Vagina (tissue), 2 donors: ENCODE measurements around the gene CDC25A.

Experiments
- POLR2A ChIP-seq, 2 donors: fragments of 450-650 bp; IDR thresholded peaks; one replicate each; pipeline ENCODE4 v1.6.1; 2017; ENCODE audit warnings: antibody characterized with exemption in 2 of 2, mild to moderate bottlenecking in 2 of 2, moderate library complexity in 2 of 2
- POLR2AphosphoS5 ChIP-seq, 2 donors: sonication (generic); formaldehyde crosslinking; IDR thresholded peaks; one replicate each; pipeline ENCODE4 v1.9.0; 2017; ENCODE audit warnings: antibody characterized with exemption in 2 of 2, mild to moderate bottlenecking in 2 of 2, low read depth in 1 of 2; ENCODE audit not compliant: insufficient read depth in 1 of 2
- TF ChIP-seq, protein P1 (sequence below), 3 experiments: fragments of 450-650 bp in 2 of 3; fragments of 200-600 bp in 1 of 3; sonication (generic) in 1 of 3; IDR thresholded peaks; one replicate each; pipeline ENCODE4 v1.5.1; 2017 to 2019; ENCODE audit warnings: antibody characterized with exemption in 3 of 3, mild to moderate bottlenecking in 2 of 3, moderate library complexity in 2 of 3

DNA sequence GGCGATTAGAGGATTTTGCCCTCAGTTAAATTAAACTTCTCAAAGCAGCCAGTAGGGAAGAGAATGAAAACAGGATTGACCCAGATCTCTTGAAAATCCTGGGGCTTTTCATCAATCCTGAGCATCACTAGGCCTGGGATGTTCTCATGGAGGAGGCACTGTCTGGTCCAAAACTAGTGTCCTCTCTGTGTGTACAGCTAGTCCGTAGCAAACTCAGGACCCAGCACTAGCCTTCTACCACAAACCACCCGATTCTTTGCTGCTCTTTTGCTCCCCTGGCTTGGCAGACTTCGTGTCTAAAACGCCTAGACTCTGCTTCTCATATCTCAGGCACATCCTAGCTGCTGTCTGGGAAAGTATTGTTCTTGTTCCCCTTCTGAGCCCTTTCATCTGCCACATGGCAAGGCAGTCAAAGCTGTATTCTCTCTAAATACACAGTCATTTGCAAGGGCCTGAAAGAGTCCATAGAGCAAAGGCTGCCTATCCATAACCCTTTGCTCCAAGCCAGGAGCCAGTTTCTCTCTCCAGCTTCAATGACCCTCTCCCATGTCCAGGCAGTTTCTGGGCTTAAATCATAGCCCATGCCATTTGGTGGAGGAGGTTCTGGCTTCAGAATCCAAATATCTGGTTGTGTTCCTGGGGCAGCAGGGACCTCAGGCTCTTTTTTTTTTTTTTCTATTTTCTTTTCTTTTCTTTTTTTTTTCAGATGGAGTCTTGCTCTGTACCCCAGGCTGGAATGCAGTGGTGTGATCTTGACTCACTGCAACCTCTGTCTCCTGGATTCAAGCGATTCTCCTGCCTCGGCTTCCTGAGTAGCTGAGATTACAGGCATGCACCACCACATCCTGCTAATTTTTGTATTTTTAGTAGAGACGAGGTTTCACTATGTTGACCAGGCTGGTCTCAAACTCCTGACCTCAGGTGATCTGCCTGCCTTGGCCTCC, 52.4 kb downstream of the CDC25A start:
- TF ChIP-seq, protein P1, sequence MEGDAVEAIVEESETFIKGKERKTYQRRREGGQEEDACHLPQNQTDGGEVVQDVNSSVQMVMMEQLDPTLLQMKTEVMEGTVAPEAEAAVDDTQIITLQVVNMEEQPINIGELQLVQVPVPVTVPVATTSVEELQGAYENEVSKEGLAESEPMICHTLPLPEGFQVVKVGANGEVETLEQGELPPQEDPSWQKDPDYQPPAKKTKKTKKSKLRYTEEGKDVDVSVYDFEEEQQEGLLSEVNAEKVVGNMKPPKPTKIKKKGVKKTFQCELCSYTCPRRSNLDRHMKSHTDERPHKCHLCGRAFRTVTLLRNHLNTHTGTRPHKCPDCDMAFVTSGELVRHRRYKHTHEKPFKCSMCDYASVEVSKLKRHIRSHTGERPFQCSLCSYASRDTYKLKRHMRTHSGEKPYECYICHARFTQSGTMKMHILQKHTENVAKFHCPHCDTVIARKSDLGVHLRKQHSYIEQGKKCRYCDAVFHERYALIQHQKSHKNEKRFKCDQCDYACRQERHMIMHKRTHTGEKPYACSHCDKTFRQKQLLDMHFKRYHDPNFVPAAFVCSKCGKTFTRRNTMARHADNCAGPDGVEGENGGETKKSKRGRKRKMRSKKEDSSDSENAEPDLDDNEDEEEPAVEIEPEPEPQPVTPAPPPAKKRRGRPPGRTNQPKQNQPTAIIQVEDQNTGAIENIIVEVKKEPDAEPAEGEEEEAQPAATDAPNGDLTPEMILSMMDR (IDR thresholded peaks at IDR 0.05): no peak
- no peak for TF ChIP-seq POLR2A (IDR thresholded peaks at IDR 0.05)
- TF ChIP-seq POLR2AphosphoS5 (IDR thresholded peaks at IDR 0.05; ENCODE audit: insufficient read depth in 1 of 2, low read depth in 1 of 2): no peak
